GM19372 (cell line): ENCODE results near the gene CTSA.

Source experiments
- ATAC-seq: cut with Tn5 transposase; IDR thresholded peaks from one replicate; pipeline ENCODE4 v1.9.1; 2021; ENCODE audit warnings: mild to moderate bottlenecking, low read depth, moderate library complexity; ENCODE audit not compliant: unreplicated experiment

CTSA gene

GRCh38 chr20:45890985-45891983 is at the start of gene CTSA, which contains the start of gene NEURL2:
CTSA (plus strand) TSS chr20:45891335; CDS start chr20:45891569, 234 bp downstream.
NEURL2 (minus strand) TSS chr20:45891208; CDS start chr20:45890991, 217 bp downstream.
- ATAC-seq: peak; percentile 87

GRCh38 chr20:45841407-45842129 is 49.6 kb upstream of the CTSA start:
- ATAC-seq: no peak

- peak; percentile 57 for ATAC-seq
These were observed 48.8 kb upstream of the CTSA start for GRCh38 chr20:45842169-45842812.

- no peak for ATAC-seq
These were observed 47.6 kb upstream of the CTSA start for GRCh38 chr20:45843506-45843905.

- ATAC-seq: no peak
These were observed 45.7 kb upstream of the CTSA start for GRCh38 chr20:45845452-45845851.

- ATAC-seq: no peak
These were observed 42.7 kb upstream of the CTSA start for GRCh38 chr20:45848421-45848820.

- no peak for ATAC-seq
These were observed 42.1 kb upstream of the CTSA start for GRCh38 chr20:45848969-45849582.

- no peak for ATAC-seq
These were observed 40.9 kb upstream of the CTSA start for GRCh38 chr20:45850238-45850637.

GRCh38 chr20:45850926-45851325 is 40.2 kb upstream of the CTSA start:
- no peak for ATAC-seq

- no peak for ATAC-seq
These were observed 39.6 kb upstream of the CTSA start for GRCh38 chr20:45851501-45851900.

GRCh38 chr20:45852326-45852725 is 38.8 kb upstream of the CTSA start:
- no peak for ATAC-seq

- ATAC-seq: no peak
These were observed 37.7 kb upstream of the CTSA start for GRCh38 chr20:45853484-45853883.

GRCh38 chr20:45857114-45857881 is 33.8 kb upstream of the CTSA start, which contains the start of the genes ACOT8 and ZSWIM3:
ACOT8 (minus strand) TSS chr20:45857392; CDS start chr20:45857315, 77 bp downstream.
ZSWIM3 (plus strand) TSS chr20:45857614; CDS start chr20:45857826, 212 bp downstream.
- peak; percentile 97 for ATAC-seq

- ATAC-seq: peak; percentile 16
These were observed 33.3 kb upstream of the CTSA start for GRCh38 chr20:45857882-45858216.

- no peak for ATAC-seq
These were observed 31.2 kb upstream of the CTSA start for GRCh38 chr20:45859916-45860315.

GRCh38 chr20:45860560-45861220 is 30.4 kb upstream of the CTSA start:
- ATAC-seq: no peak

- ATAC-seq: no peak
These were observed 29.7 kb upstream of the CTSA start for GRCh38 chr20:45861221-45862075.
